GM23338 (cell line): ENCODE measurements around the gene DNAAF5. TPM values are rescaled to one million over a fixed set of nuclear protein-coding genes. Genes with fewer than 3 reads are reported as not detected.

Source experiments
- ATAC-seq: fragments of 200-7000 bp; cut with Tn5 transposase; 3 replicates; pipeline ENCODE4 v1.9.1; 2020
- DNase-seq: peaks from one replicate; pipeline ENCODE4 v3.0.0-alpha.2; 2015; ENCODE audit warnings: low spot score
- H2AFZ ChIP-seq: fragments of 200-600 bp; sonication (generic); 2 replicates; pipeline ENCODE4 v1.8.0; 2016; ENCODE audit warnings: antibody characterized with exemption, mild to moderate bottlenecking, moderate library complexity
- H3F3A ChIP-seq: fragments of 200-600 bp; sonication (generic); replicated peaks from 2 replicates; pipeline ENCODE4 v1.8.0; 2017; ENCODE audit warnings: antibody characterized with exemption, mixed run types, low read depth
- H3K27ac ChIP-seq: fragments of 200-600 bp; sonication (generic); 2 replicates; pipeline ENCODE4 v1.6.1; 2016; ENCODE audit warnings: low read depth
- H3K27me3 ChIP-seq: fragments of 200-600 bp; sonication (generic); 2 replicates; pipeline ENCODE4 v1.8.0; 2016; ENCODE audit warnings: mild to moderate bottlenecking, mixed run types, moderate library complexity; ENCODE audit not compliant: insufficient read depth
- H3K36me3 ChIP-seq: fragments of 200-600 bp; sonication (generic); 2 replicates; pipeline ENCODE4 v1.8.0; 2016; ENCODE audit warnings: mild to moderate bottlenecking; ENCODE audit not compliant: insufficient read depth
- H3K4me1 ChIP-seq: fragments of 200-600 bp; sonication (generic); 2 replicates; pipeline ENCODE4 v1.8.0; 2016; ENCODE audit warnings: mild to moderate bottlenecking, moderate library complexity; ENCODE audit not compliant: insufficient read depth
- H3K4me2 ChIP-seq: fragments of 200-600 bp; sonication (generic); 2 replicates; pipeline ENCODE4 v1.7.1; 2017; ENCODE audit warnings: mixed run types
- H3K4me3 ChIP-seq: fragments of 200-600 bp; sonication (generic); 2 replicates; pipeline ENCODE4 v1.6.1; 2016; ENCODE audit warnings: mixed run types
- H3K79me2 ChIP-seq: fragments of 200-600 bp; sonication (generic); replicated peaks from 2 replicates; pipeline ENCODE4 v1.8.0; 2017; ENCODE audit warnings: mild to moderate bottlenecking; ENCODE audit not compliant: insufficient read depth
- H3K9me2 ChIP-seq: fragments of 200-600 bp; sonication (generic); 2 replicates; pipeline ENCODE4 v1.8.0; 2017; ENCODE audit not compliant: insufficient read depth
- H4K20me1 ChIP-seq: fragments of 200-600 bp; sonication (generic); replicated peaks from 2 replicates; pipeline ENCODE4 v1.8.0; 2017; ENCODE audit warnings: mild to moderate bottlenecking; ENCODE audit not compliant: insufficient read depth
- H3K27ac Mint-ChIP-seq: 2 replicates; pipeline ENCODE4 v1.8.0; 2020; ENCODE audit warnings: inconsistent platforms, mild to moderate bottlenecking, moderate library complexity, mixed read lengths
- H3K27me3 Mint-ChIP-seq: 3 replicates; pipeline ENCODE4 v1.8.0; 2022; ENCODE audit warnings: low read depth, mild to moderate bottlenecking, moderate library complexity, mixed read lengths, inconsistent platforms; ENCODE audit not compliant: insufficient read depth, poor library complexity
- H3K36me3 Mint-ChIP-seq: 3 replicates; pipeline ENCODE4 v1.8.0; 2021; ENCODE audit warnings: low read depth, mild to moderate bottlenecking, inconsistent platforms, moderate library complexity, mixed read lengths
- H3K4me1 Mint-ChIP-seq: 3 replicates; pipeline ENCODE4 v1.8.0; 2020; ENCODE audit warnings: mild to moderate bottlenecking, inconsistent platforms, mixed read lengths
- H3K4me3 Mint-ChIP-seq: 3 replicates; pipeline ENCODE4 v1.8.0; 2021; ENCODE audit warnings: moderate library complexity, mild to moderate bottlenecking, inconsistent platforms, mixed read lengths
- H3K9me3 Mint-ChIP-seq: 3 replicates; pipeline ENCODE4 v1.8.0; 2020; ENCODE audit warnings: moderate library complexity, mild to moderate bottlenecking, inconsistent platforms, mixed read lengths
- CREB1 ChIP-seq: fragments of 250-450 bp; sonication (Bioruptor Pico); IDR thresholded peaks from 2 replicates; pipeline ENCODE4 v1.5.0; 2020; ENCODE audit warnings: low read depth, mild to moderate bottlenecking, moderate library complexity
- EZH2 ChIP-seq: fragments of 200-600 bp; sonication (generic); IDR thresholded peaks from one replicate; pipeline ENCODE4 v1.8.0; 2017; ENCODE audit warnings: antibody characterized with exemption, mild to moderate bottlenecking, low read depth; ENCODE audit not compliant: unreplicated experiment
- EZH2phosphoT487 ChIP-seq: fragments of 200-600 bp; sonication (generic); IDR thresholded peaks from one replicate; pipeline ENCODE4 v1.8.1; 2018; ENCODE audit warnings: antibody characterized with exemption; ENCODE audit not compliant: unreplicated experiment
- JUNB ChIP-seq: IDR thresholded peaks from one replicate; pipeline ENCODE4 v1.6.1; 2016; ENCODE audit warnings: antibody characterized with exemption; ENCODE audit not compliant: unreplicated experiment
- NANOG ChIP-seq: IDR thresholded peaks from 2 replicates; pipeline ENCODE4 v1.6.1; 2016; ENCODE audit warnings: antibody characterized with exemption, borderline replicate concordance
- POLR2AphosphoS5 ChIP-seq: IDR thresholded peaks from 2 replicates; pipeline ENCODE4 v1.6.1; 2016; ENCODE audit warnings: antibody characterized with exemption, low read depth
- STAT1 ChIP-seq: IDR thresholded peaks from one replicate; pipeline ENCODE4 v1.6.1; 2016; ENCODE audit warnings: antibody characterized with exemption; ENCODE audit not compliant: unreplicated experiment
- ZNF114 ChIP-seq: fragments of 250-450 bp; sonication (Bioruptor Pico); IDR thresholded peaks from 2 replicates; pipeline ENCODE4 v1.5.0; 2020; ENCODE audit warnings: mild to moderate bottlenecking, moderate library complexity
- ZNF331 ChIP-seq: fragments of 250-450 bp; sonication (Bioruptor Pico); IDR thresholded peaks from 2 replicates; pipeline ENCODE4 v1.5.0; 2020; ENCODE audit warnings: low read depth, mild to moderate bottlenecking, moderate library complexity
- polyA plus RNA-seq: library from polyadenylated mRNA; unstranded; fragments of >200 nt; fragmentation: Nextera tagmentation; extraction: Ambion mirVana; gene quantifications from 2 replicates; pipeline ENCODE4 v1.2.1, GENCODE V29; 2016
- total RNA-seq: library from RNA; depleted of rRNA; stranded (reverse); fragments of >200 nt; shearing (Covaris generic); gene quantifications from 2 replicates; pipeline ENCODE4 v1.2.3, GENCODE V29; 2014
- TF ChIP-seq, protein P1 (sequence below), 2 experiments: fragments of 200-600 bp in 1 of 2; sonication (generic) in 1 of 2; conservative IDR thresholded peaks; 2 replicates each; pipeline versions ENCODE4 v1.5.1 to v1.6.1; 2016 to 2017; ENCODE audit warnings: antibody characterized with exemption in 2 of 2, low read depth in 2 of 2, mild to moderate bottlenecking in 2 of 2, moderate library complexity in 1 of 2

The DNAAF5 gene
- total and polyA plus RNA-seq, 2 experiments from 2014 or later = 20.4 to 86.7 TPM

DNA sequence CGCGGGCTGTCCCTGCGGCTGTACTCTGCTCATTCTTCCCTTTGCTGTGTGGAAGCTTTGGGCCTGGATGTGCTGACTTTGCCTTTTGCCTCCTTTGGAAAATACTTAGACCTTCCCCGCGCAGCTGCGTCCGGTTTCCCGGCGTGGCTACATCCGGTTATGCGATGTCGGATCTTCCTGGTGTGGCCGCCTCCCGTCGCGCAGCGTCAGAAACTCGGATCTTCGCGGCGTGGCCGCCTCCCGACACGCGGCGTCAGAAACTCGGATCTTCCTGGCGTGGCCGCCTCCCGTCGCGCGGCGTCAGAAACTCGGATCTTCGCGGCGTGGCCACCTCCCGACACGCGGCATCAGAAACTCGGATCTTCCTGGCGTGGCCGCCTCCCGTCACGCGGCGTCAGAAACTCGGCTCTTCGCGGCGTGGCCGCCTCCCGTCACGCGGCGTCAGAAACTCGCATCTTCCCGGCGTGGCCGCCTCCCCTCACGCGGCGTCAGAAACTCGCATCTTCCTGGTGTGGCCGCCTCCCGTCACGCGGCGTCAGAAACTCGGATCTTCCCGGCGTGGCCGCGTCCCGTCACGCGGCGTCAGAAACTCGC lies 55.5 kb downstream of the DNAAF5 start (continued):
- TF ChIP-seq EZH2 (no peak), JUNB (no peak), STAT1 (no peak), EZH2phosphoT487 (no peak), NANOG (no peak), POLR2AphosphoS5 (no peak), ZNF114 (CRISPR knock-in tag) (no peak), ZNF331 (CRISPR knock-in tag) (no peak)

DNA sequence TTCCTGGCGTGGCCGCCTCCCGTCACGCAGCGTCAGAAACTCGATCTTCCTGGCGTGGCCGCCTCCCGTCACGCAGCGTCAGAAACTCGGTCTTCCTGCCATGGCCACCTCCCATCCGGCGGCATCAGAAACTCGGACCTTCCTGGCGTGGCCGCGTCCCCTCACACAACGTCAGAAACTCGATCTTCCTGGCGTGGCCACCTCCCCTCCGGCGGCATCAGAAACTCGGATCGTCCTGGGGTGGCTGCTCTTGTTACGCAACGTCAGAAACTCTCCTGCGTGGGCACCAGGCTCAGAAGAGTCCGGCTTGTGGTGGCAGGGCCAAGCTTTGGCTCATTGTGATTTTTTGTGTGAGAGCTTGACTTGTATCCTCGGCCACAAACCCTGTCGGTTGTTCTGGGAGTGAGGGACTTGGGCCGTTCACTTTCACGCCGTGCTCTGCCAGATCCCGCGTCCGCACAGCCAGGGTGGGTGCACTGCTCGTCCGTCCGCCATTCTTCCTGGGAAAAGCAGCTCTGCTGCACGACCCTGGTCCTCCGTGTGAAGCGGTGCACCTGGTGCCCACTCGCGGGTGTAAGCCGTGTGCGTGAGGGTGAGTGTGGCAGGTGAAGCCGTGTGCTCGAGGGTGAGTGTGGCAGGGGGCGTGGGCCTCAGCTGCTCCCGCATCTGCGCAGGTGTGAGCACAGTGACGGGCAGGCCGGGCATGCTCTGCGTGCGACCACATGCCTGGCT lies 56.4 kb downstream of the DNAAF5 start:
- ATAC-seq = no peak

More for the DNA sequence above, 56.4 kb downstream of the DNAAF5 start:
- H3K79me2 ChIP-seq = no peaks in the 10 kb centered on the region
- H3K4me3 ChIP-seq = no peak overlapping the region
- Mint-ChIP-seq H3K27me3 (peaks cover 7% of the 10 kb centered on the region), H3K36me3 (peaks cover 73% of the 10 kb centered on the region), H3K27ac (no peak overlapping the region), H3K4me1 (no peaks in the 10 kb centered on the region), H3K4me3 (no peak overlapping the region), H3K9me3 (no peaks in the 10 kb centered on the region; the same call in 2 of the 3 replicates)
- no peaks in the 10 kb centered on the region for H4K20me1 ChIP-seq
- H2AFZ ChIP-seq = no peak overlapping the region
- H3K36me3 ChIP-seq = peaks cover 9% of the 10 kb centered on the region; the same call in 1 of the 2 replicates
- no peaks in the 10 kb centered on the region for H3K9me2 ChIP-seq
- DNase-seq = no peak
- peaks cover 5% of the 10 kb centered on the region; the same call in 1 of the 2 replicates for H3F3A ChIP-seq
- H3K27me3 ChIP-seq = no peaks in the 10 kb centered on the region
- no peak overlapping the region for H3K27ac ChIP-seq
- no peak overlapping the region for H3K4me2 ChIP-seq
- no peaks in the 10 kb centered on the region for H3K4me1 ChIP-seq
- TF ChIP-seq JUNB = no peak
- no peak for TF ChIP-seq CREB1 (CRISPR knock-in tag)
- no peak for TF ChIP-seq STAT1
- TF ChIP-seq, protein P1, sequence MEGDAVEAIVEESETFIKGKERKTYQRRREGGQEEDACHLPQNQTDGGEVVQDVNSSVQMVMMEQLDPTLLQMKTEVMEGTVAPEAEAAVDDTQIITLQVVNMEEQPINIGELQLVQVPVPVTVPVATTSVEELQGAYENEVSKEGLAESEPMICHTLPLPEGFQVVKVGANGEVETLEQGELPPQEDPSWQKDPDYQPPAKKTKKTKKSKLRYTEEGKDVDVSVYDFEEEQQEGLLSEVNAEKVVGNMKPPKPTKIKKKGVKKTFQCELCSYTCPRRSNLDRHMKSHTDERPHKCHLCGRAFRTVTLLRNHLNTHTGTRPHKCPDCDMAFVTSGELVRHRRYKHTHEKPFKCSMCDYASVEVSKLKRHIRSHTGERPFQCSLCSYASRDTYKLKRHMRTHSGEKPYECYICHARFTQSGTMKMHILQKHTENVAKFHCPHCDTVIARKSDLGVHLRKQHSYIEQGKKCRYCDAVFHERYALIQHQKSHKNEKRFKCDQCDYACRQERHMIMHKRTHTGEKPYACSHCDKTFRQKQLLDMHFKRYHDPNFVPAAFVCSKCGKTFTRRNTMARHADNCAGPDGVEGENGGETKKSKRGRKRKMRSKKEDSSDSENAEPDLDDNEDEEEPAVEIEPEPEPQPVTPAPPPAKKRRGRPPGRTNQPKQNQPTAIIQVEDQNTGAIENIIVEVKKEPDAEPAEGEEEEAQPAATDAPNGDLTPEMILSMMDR (conservative IDR thresholded peaks at IDR 0.05; ENCODE audit: low read depth in 2 of 2) = no peak
